Endothelial cell of umbilical vein (primary cell): ENCODE data around the gene PCDH17. TPM values are rescaled to one million over a fixed set of nuclear protein-coding genes. Genes with fewer than 3 reads are reported as not detected.

Experiments used
- BruUV-seq: library from RNA; stranded (reverse); fragments of 400-500 nt; replicated peaks from 2 replicates; lab custom pipeline; 2021; lab: Mats Ljungman, UMichigan
- CTCF ChIA-PET: fragments of 300-600, 350-600 bp; sonication (Branson Sonifier 250); formaldehyde crosslinking; loops from one replicate; lab custom pipeline; 2021; ENCODE audit warnings: antibody characterized with exemption, inconsistent platforms; lab: Charles Lee
- POLR2A ChIA-PET: fragments of 300-600, 350-600 bp; sonication (Branson Sonifier 250); formaldehyde crosslinking; loops from one replicate; lab custom pipeline; 2021; ENCODE audit warnings: antibody characterized with exemption, inconsistent platforms; lab: Charles Lee
- DNase-seq: peaks from one replicate; pipeline ENCODE4 v3.0.0-alpha.2; 2011; ENCODE audit warnings: low read depth, low spot score
- FAIRE-seq: peaks from 2 replicates; lab custom pipeline; 2011; peaks lifted over from hg19 to GRCh38; lab: Jason Lieb, UNC
- H2AFZ ChIP-seq: 2 replicates; pipeline ENCODE4 v1.6.0; 2012; ENCODE audit warnings: low read depth, low read length, control low read depth, inconsistent platforms
- H3K27ac ChIP-seq: 2 replicates; pipeline ENCODE4 v1.5.1; 2011; ENCODE audit warnings: low read depth, mild to moderate bottlenecking, control low read depth, low read length, moderate library complexity; ENCODE audit not compliant: insufficient read depth
- H3K27me3 ChIP-seq, 2 experiments: 2 replicates each; pipeline versions ENCODE4 v1.6.0 to v1.6.1; 2011; ENCODE audit warnings: low read length in 2 of 2, mixed read lengths in 1 of 2; ENCODE audit not compliant: control insufficient read depth in 2 of 2, insufficient read depth in 2 of 2
- H3K36me3 ChIP-seq, 2 experiments: 2 replicates in 1 of 2; 3 replicates in 1 of 2; pipeline ENCODE4 v1.5.1; 2011; ENCODE audit warnings: low read length in 2 of 2, mild to moderate bottlenecking in 1 of 2, moderate library complexity in 1 of 2; ENCODE audit not compliant: control insufficient read depth in 2 of 2, insufficient read depth in 2 of 2; ENCODE audit errors: extremely low read depth in 1 of 2
- H3K4me1 ChIP-seq: 3 replicates; pipeline ENCODE4 v1.5.1; 2011; ENCODE audit warnings: mild to moderate bottlenecking, low read length; ENCODE audit not compliant: control insufficient read depth, insufficient read depth; ENCODE audit errors: extremely low read depth
- H3K4me2 ChIP-seq: 2 replicates; pipeline ENCODE4 v1.6.1; 2011; ENCODE audit warnings: low read length, control low read depth, mixed read lengths; ENCODE audit not compliant: insufficient read depth
- H3K4me3 ChIP-seq, 3 experiments: fragments of 200-600 bp in 1 of 3; sonication (generic), shearing (Covaris generic) in 1 of 3; replicated peaks in 1 of 3; 2 replicates each; pipeline ENCODE4 v1.5.1; 2011 to 2016; ENCODE audit warnings: control low read depth in 3 of 3, low read length in 3 of 3, mild to moderate bottlenecking in 2 of 3, inconsistent platforms in 1 of 3, low read depth in 1 of 3, moderate library complexity in 1 of 3; ENCODE audit not compliant: insufficient read depth in 1 of 3
- H3K79me2 ChIP-seq: 2 replicates; pipeline ENCODE4 v1.6.0; 2012; ENCODE audit warnings: low read length, inconsistent platforms; ENCODE audit not compliant: control insufficient read depth, insufficient read depth
- H3K9ac ChIP-seq: replicated peaks from 2 replicates; pipeline ENCODE3; 2011; ENCODE audit warnings: low read length, control low read depth; ENCODE audit not compliant: insufficient read depth; ENCODE audit errors: extremely low read depth
- H3K9me1 ChIP-seq: replicated peaks from 3 replicates; pipeline ENCODE4 v1.6.0; 2011; ENCODE audit warnings: mild to moderate bottlenecking, low read length; ENCODE audit not compliant: control insufficient read depth, insufficient read depth; ENCODE audit errors: extremely low read depth
- H3K9me3 ChIP-seq: replicated peaks from 2 replicates; pipeline ENCODE4 v1.5.1; 2012; ENCODE audit warnings: low read length, inconsistent platforms; ENCODE audit not compliant: control insufficient read depth, insufficient read depth
- H4K20me1 ChIP-seq: replicated peaks from 2 replicates; pipeline ENCODE3; 2011; ENCODE audit warnings: mild to moderate bottlenecking, low read length; ENCODE audit not compliant: control insufficient read depth, insufficient read depth; ENCODE audit errors: extremely low read depth
- EZH2 ChIP-seq: IDR thresholded peaks from 2 replicates; pipeline ENCODE4 v1.6.1; 2012; ENCODE audit warnings: borderline replicate concordance, low read depth, mild to moderate bottlenecking, moderate library complexity, low read length, inconsistent platforms; ENCODE audit not compliant: severe bottlenecking
- FOS ChIP-seq: IDR thresholded peaks from 2 replicates; pipeline ENCODE4 v1.6.1; 2011; ENCODE audit warnings: mild to moderate bottlenecking, low read length, moderate library complexity, borderline replicate concordance; ENCODE audit not compliant: insufficient read depth
- GATA2 ChIP-seq: IDR thresholded peaks from 2 replicates; pipeline ENCODE4 v1.7.0; 2011; ENCODE audit warnings: low read depth, mild to moderate bottlenecking, moderate library complexity, mixed read lengths, low read length; ENCODE audit not compliant: insufficient read length, insufficient read depth
- JUN ChIP-seq: IDR thresholded peaks from 2 replicates; pipeline ENCODE4 v1.6.1; 2011; ENCODE audit warnings: borderline replicate concordance, low read depth; ENCODE audit not compliant: insufficient read length, insufficient read depth
- MAX ChIP-seq: IDR thresholded peaks from 2 replicates; pipeline ENCODE4 v1.6.1; 2011; ENCODE audit not compliant: insufficient read depth, insufficient read length
- MYC ChIP-seq: IDR thresholded peaks from one replicate; pipeline ENCODE4 v1.6.1; 2011; ENCODE audit warnings: mild to moderate bottlenecking, low read depth, low read length
- POLR2A ChIP-seq: IDR thresholded peaks from 2 replicates; pipeline ENCODE4 v1.6.1; 2012; ENCODE audit warnings: low read depth, mild to moderate bottlenecking, control low read depth, low read length
- POLR2AphosphoS5 ChIP-seq: IDR thresholded peaks from 2 replicates; pipeline ENCODE4 v1.6.1; 2012; ENCODE audit warnings: low read depth, mild to moderate bottlenecking, control low read depth, low read length, moderate library complexity; ENCODE audit not compliant: insufficient read depth
- dilution Hi-C: fragments of 300-500 bp; cut with MboI; formaldehyde crosslinking; loops from one replicate; pipeline ENCODE4 v1.15.0; 2019; ENCODE audit warnings: low sequenced_read_pairs; ENCODE audit not compliant: extremely low pct_ligation_motif_present
- intact Hi-C: fragments of 100-400 bp; cut with micrococcal nuclease; formaldehyde crosslinking; loops from one replicate; pipeline ENCODE4 v1.10.0; 2022
- polyA plus RNA-seq, 4 experiments: library from polyadenylated mRNA; depleted of rRNA in 3 of 4; stranded (reverse) in 3 of 4; unstranded in 1 of 4; fragments of >200 nt; gene quantifications; 2 replicates each; pipeline versions ENCODE4 v1.2.1 to v1.2.3, GENCODE V29; 2011 to 2012; ENCODE audit warnings: missing spikeins in 1 of 4
- total RNA-seq: library from RNA; stranded (reverse); gene quantifications from 2 replicates; pipeline ENCODE4 v1.2.3, GENCODE V29; 2021
- TF ChIP-seq, protein P1 (sequence below), 2 donors: IDR thresholded peaks; 1 replicate in 1 of 2; 2 replicates in 1 of 2; pipeline ENCODE4 v1.5.1; 2011; ENCODE audit warnings: low read length in 2 of 2, mild to moderate bottlenecking in 2 of 2, moderate library complexity in 2 of 2, control low read depth in 1 of 2, inconsistent platforms in 1 of 2, low read depth in 1 of 2; ENCODE audit not compliant: insufficient read depth in 1 of 2; ENCODE audit errors: extremely low read depth in 1 of 2

Gene PCDH17
- total and polyA plus RNA-seq, 2 donors (not counting 3 experiments of a cell fraction or from before 2014, with no cell fraction given), result 2.1 to 4.2 TPM

DNA sequence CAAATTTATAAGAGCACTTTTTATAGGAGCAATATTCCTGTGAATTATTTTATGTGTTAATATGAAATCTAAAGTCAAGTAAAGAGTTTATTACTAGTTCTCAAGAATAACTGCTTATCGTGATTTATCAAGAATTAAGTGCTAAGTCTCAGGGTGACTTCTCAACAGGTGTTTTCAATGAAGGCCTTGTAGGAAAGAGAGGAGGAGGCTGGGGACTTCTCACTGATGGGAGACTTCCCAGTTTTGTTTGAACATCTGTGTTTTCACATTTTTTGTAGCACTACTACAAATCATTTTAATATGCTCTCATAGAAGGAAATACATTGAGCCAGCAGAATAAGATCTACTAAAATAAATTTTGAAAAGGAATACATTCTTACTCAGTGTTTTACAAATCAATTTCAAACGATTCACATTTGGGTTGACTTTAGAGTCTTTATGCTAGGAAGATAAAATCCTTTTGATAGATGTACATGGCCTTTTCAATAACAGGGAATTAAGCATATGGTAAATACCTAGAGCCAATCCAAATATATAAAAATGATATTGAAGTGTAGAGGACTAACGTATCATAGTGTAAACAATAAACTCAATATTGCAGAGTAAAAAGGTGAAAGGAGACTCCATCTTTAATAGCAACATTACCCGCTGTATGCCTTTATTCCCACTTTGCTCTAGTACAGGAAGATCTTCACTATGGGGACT lies 6.8 kb downstream of the PCDH17 start:
- Histone ChIP-seq H3K27ac (no peak overlapping the region), H4K20me1 (no peaks in the 10 kb centered on the region), H2AFZ (no peak overlapping the region), H3K4me1 (peaks cover 17% of the 10 kb centered on the region), H3K27me3 (peaks cover 3 to 5% of the 10 kb centered on the region in 2 experiments), H3K9me3 (no peaks in the 10 kb centered on the region), H3K4me3 (no peak overlapping the region), H3K79me2 (no peaks in the 10 kb centered on the region), H3K36me3 (no peaks in the 10 kb centered on the region), H3K9me1 (no peaks in the 10 kb centered on the region), H3K9ac (no peak overlapping the region), H3K4me2 (no peak overlapping the region)
- no peak for FAIRE-seq
- no peak for TF ChIP-seq FOS
- no peak for TF ChIP-seq MAX
- TF ChIP-seq EZH2, result no peak
- TF ChIP-seq POLR2AphosphoS5, result no peak
- TF ChIP-seq POLR2A, result no peak
- no peak for TF ChIP-seq GATA2
- TF ChIP-seq MYC, result no peak
- TF ChIP-seq JUN, result no peak
- TF ChIP-seq, protein P1, sequence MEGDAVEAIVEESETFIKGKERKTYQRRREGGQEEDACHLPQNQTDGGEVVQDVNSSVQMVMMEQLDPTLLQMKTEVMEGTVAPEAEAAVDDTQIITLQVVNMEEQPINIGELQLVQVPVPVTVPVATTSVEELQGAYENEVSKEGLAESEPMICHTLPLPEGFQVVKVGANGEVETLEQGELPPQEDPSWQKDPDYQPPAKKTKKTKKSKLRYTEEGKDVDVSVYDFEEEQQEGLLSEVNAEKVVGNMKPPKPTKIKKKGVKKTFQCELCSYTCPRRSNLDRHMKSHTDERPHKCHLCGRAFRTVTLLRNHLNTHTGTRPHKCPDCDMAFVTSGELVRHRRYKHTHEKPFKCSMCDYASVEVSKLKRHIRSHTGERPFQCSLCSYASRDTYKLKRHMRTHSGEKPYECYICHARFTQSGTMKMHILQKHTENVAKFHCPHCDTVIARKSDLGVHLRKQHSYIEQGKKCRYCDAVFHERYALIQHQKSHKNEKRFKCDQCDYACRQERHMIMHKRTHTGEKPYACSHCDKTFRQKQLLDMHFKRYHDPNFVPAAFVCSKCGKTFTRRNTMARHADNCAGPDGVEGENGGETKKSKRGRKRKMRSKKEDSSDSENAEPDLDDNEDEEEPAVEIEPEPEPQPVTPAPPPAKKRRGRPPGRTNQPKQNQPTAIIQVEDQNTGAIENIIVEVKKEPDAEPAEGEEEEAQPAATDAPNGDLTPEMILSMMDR (IDR thresholded peaks at IDR 0.05; ENCODE audit: extremely low read depth in 1 of 2, insufficient read depth in 1 of 2, low read depth in 1 of 2, low read length in 2 of 2), result no peak
- intact Hi-C loops (loop anchor here (10.0 kb wide), 3 partner anchors 666 to 1816 kb away; no protein-coding TSS in a partner anchor), dilution Hi-C loops (no loop called here)
- DNase-seq, result no peak
- POLR2A ChIA-PET, result no interaction called here
- CTCF ChIA-PET, result no interaction called here
- no TSS peak for BruUV-seq
